GM18870 (cell line): ENCODE results near the gene RBPMS2.

Experiments
- ATAC-seq: cut with Tn5 transposase; IDR thresholded peaks from one replicate; pipeline ENCODE4 v1.9.1; 2021; ENCODE audit warnings: moderate library complexity; ENCODE audit not compliant: unreplicated experiment

RBPMS2 gene

DNA sequence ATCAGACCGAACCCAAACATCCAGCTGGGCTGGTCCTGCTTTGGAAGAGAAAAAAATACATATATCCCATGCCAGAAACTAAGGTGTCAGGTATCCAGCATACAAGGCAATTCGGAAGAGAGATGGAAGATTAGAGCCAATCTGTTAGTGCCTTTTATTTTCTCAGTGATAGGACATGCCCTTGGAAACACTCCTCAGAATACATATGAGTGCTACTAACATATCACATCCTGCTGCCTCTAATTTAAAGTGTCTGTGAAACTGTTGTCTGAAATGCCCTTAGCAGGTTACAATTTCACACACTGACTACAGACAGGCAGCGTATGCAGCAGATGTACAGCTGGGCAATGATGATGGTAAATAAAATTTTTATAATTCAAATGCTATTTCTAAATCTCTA lies 78.9 kb downstream of the RBPMS2 start:
- no peak for ATAC-seq

DNA sequence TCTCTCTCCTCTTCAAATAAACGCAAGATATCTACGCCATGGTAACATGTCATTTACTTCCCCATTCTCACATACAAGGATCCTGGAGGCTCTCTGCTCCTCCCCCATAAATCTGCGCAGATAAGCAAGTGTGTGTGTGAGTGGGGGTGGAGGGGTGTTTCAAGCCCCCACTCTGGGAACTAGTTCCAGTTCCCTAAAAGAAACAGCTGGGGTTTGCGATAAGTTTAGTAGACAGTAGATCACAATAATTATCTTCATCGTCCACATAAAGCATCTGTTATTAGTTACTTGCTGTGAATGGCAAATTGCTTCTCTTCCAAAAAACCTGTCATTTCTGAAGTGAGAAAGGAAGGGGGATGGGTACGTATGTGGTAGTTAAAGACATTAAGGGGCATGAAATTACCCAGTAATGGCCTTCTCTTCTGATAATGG lies 79.8 kb downstream of the RBPMS2 start:
- no peak for ATAC-seq

GRCh38 chr15:64694816-64695215 lies 80.6 kb downstream of the RBPMS2 start:
- no peak for ATAC-seq

DNA sequence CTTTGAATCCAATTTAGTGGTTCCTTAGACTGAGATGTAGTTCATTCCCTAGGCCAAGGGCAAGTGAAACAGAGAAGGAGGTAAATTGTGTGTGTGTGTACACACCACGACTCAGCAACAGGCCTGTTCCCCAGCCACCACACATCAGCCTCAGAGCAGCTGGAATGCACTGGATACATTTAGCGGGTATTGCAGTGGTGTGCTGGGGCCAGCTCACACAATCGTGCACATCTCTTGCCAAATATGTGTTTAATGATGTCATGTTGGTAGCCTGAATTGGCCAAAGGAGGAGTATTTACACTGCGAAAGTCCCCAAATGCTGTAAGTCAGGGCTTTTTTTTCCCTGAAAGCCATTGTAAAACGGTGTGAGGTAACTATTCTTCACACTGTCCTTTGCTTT lies 82.3 kb downstream of the RBPMS2 start:
- ATAC-seq = no peak

DNA sequence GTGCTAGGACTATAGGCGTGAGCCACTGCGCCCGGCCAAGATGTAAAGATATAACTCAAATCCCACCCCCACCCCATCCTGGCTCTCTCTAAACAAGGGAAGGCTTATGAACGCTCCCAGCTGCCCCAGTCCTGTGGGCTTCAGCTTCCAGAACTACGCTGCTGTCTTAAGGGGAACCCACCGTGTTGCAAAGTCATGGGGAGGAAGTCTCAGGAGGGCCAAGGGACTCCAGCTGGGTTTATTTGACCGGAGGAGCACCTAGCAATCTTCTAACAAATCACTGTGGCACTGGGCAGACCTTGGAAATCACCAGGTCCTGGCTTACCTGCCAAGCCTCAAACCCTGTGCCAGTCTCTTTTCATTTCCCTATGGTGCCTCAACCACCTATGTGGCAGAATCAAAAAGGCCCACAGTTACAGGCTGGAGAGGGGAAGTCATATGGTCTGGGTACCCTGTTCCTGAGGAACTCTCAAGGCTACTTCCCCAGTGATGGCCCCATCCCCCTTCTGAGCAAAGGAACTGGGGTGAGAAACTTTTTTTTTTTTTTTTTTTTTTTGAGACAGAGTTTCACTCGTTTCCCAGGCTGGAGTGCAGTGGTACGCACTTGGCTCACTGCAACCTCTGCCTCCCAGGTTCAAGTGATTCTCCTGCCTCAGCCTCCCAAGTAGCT lies 83.4 kb downstream of the RBPMS2 start:
- ATAC-seq = no peak

DNA sequence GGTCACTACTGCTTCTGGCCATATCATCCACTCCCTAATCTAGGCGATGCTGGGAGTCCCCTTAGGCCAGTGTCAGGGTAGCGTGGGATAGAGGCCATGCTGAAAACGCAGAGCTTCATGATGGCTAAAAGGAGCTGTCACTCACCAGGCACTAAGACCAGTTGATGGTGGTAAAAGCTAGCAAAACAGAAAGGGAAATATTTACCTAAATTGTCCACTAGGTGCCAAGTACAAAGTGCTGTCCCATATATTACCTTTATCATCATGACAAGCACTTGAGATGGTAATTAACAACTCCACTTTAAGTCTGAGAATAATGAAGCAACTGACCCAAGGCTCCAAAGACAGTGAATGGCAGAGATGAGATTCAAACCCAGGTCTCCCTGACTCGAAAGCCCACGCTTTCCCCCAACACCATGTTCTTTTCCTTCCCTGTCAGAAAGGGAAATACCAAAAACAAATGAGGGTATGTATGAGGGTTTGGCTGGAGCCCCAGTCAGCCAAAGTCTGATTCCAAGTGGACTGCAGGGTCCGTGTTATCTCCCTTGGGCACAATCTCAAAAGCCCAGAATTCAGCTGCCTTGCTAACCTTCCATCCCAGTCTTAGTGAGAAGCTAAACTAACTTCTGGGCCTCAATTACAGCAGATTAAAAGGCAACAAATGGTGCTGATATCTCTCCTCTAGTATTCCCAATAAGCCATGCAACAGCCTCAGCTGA lies 84.7 kb downstream of the RBPMS2 start:
- ATAC-seq = no peak

GRCh38 chr15:64690008-64690407 lies 85.4 kb downstream of the RBPMS2 start:
- ATAC-seq = no peak
